A549 (cell line): Measurements from ENCODE around the gene ZNF107. TPM values are rescaled to one million over a fixed set of nuclear protein-coding genes. Genes with fewer than 3 reads are reported as not detected.

Experiments used
- ATAC-seq, 2 experiments: fragments of 200-7000 bp in 1 of 2; fragments of >200 bp in 1 of 2; cut with Nextera tagmentation in 1 of 2; cut with Tn5 transposase in 1 of 2; 3 replicates each; pipeline versions ENCODE4 v1.8.0 to v1.9.1; 2018 to 2020; ENCODE audit warnings: mild to moderate bottlenecking in 1 of 2, moderate library complexity in 1 of 2
- CTCF ChIA-PET: fragments of 300-600 bp; sonication (Branson Sonifier 250); formaldehyde crosslinking; extraction: SDS; loops from one replicate; lab custom pipeline; 2021; ENCODE audit warnings: antibody characterized with exemption, inconsistent platforms; lab: Yijun Ruan, JAX
- POLR2A ChIA-PET: fragments of 350-600 bp; formaldehyde crosslinking; extraction: SDS; loops from one replicate; lab custom pipeline; 2021; ENCODE audit warnings: antibody characterized with exemption, inconsistent platforms; lab: Yijun Ruan, JAX
- DNase-seq, 2 experiments: peaks; one replicate each; pipeline versions ENCODE4 v3.0.0 to v3.0.0-alpha.2; 2011 to 2016; ENCODE audit warnings: low read depth in 1 of 2, low spot score in 1 of 2
- FAIRE-seq: peaks from 2 replicates; lab custom pipeline; 2011; peaks lifted over from hg19 to GRCh38; lab: Jason Lieb, UNC
- H3K27ac ChIP-seq, 2 experiments: fragments of >200 bp; sonication (Bioruptor Twin); formaldehyde crosslinking; 3 replicates each; pipeline ENCODE4 v1.5.1; 2016 to 2017
- H3K4me1 ChIP-seq: fragments of >200 bp; sonication (Bioruptor Twin); formaldehyde crosslinking; 3 replicates; pipeline ENCODE4 v1.6.1; 2016
- H3K4me2 ChIP-seq: fragments of >200 bp; sonication (Bioruptor Twin); formaldehyde crosslinking; 3 replicates; pipeline ENCODE4 v1.6.1; 2016
- H3K4me3 ChIP-seq: fragments of >200 bp; sonication (Bioruptor Twin); formaldehyde crosslinking; 3 replicates; pipeline ENCODE4 v1.5.1; 2016
- H3K9me3 ChIP-seq: fragments of >200 bp; sonication (Bioruptor Twin); formaldehyde crosslinking; 3 replicates; pipeline ENCODE4 v1.6.1; 2016
- BHLHE40 ChIP-seq: IDR thresholded peaks from 2 replicates; pipeline ENCODE4 v1.6.1; 2012; ENCODE audit warnings: low read depth, low read length, inconsistent platforms
- CTCF ChIP-seq: fragments of >200 bp; sonication (Bioruptor Twin); formaldehyde crosslinking; IDR thresholded peaks from 3 replicates; pipeline ENCODE4 v1.5.1; 2016
- EHMT2 ChIP-seq: fragments of 200-600 bp; sonication (generic); IDR thresholded peaks from 2 replicates; pipeline ENCODE4 v1.6.1; 2016; ENCODE audit warnings: antibody characterized with exemption, low read depth, mild to moderate bottlenecking, moderate library complexity
- ESRRA ChIP-seq: fragments of 150-350 bp; IDR thresholded peaks from 2 replicates; pipeline ENCODE4 v1.6.1; 2014; ENCODE audit warnings: mild to moderate bottlenecking, low read length, borderline replicate concordance
- FOSL2 ChIP-seq, 2 experiments: fragments of 450-650 bp in 1 of 2; fragments of >200 bp in 1 of 2; sonication (Bioruptor Twin) in 1 of 2; formaldehyde crosslinking; IDR thresholded peaks; 2 replicates each; pipeline versions ENCODE4 v1.5.0 to v1.6.1; 2016 to 2020; ENCODE audit warnings: mild to moderate bottlenecking in 1 of 2, moderate library complexity in 1 of 2
- FOXS1 ChIP-seq: fragments of 250-450 bp; sonication (Bioruptor Pico); IDR thresholded peaks from 2 replicates; pipeline ENCODE4 v1.5.0; 2020; ENCODE audit warnings: mild to moderate bottlenecking, moderate library complexity
- HEYL ChIP-seq: fragments of 250-450 bp; sonication (Bioruptor Pico); IDR thresholded peaks from 2 replicates; pipeline ENCODE4 v1.8.0; 2021; ENCODE audit warnings: mild to moderate bottlenecking, moderate library complexity
- HMGXB4 ChIP-seq: fragments of 250-450 bp; sonication (Bioruptor Pico); IDR thresholded peaks from 2 replicates; pipeline ENCODE4 v1.5.0; 2021; ENCODE audit warnings: mild to moderate bottlenecking, moderate library complexity, borderline replicate concordance
- HOXB13 ChIP-seq: fragments of 250-450 bp; sonication (Bioruptor Pico); IDR thresholded peaks from 2 replicates; pipeline ENCODE4 v1.5.0; 2020; ENCODE audit warnings: low read depth, mild to moderate bottlenecking, moderate library complexity
- JUN ChIP-seq, 2 experiments: fragments of >200 bp; sonication (Bioruptor Twin); formaldehyde crosslinking; IDR thresholded peaks; 2 replicates in 1 of 2; 3 replicates in 1 of 2; pipeline ENCODE4 v1.6.1; 2016 to 2017
- JUNB ChIP-seq: fragments of >200 bp; sonication (Bioruptor Twin); formaldehyde crosslinking; IDR thresholded peaks from 2 replicates; pipeline ENCODE4 v1.6.1; 2016
- KDM1A ChIP-seq: fragments of 200-600 bp; sonication (generic); IDR thresholded peaks from 2 replicates; pipeline ENCODE4 v1.6.1; 2016; ENCODE audit warnings: low read depth, mild to moderate bottlenecking
- KDM5A ChIP-seq: fragments of 200-600 bp; sonication (generic); IDR thresholded peaks from 2 replicates; pipeline ENCODE4 v1.6.1; 2016; ENCODE audit warnings: antibody characterized with exemption, mild to moderate bottlenecking
- MAFK ChIP-seq: fragments of 450-650 bp; IDR thresholded peaks from 2 replicates; pipeline ENCODE4 v1.6.1; 2014; ENCODE audit not compliant: partially characterized antibody
- MYC ChIP-seq: IDR thresholded peaks from 2 replicates; pipeline ENCODE4 v1.6.1; 2012; ENCODE audit warnings: mild to moderate bottlenecking, inconsistent platforms, low read length, improper control_type of control experiment, borderline replicate concordance
- NFE2L2 ChIP-seq: fragments of 150-350 bp; conservative IDR thresholded peaks from 2 replicates; pipeline ENCODE4 v1.6.1; 2014; ENCODE audit warnings: low read length
- NPAS2 ChIP-seq: fragments of 250-450 bp; sonication (Bioruptor Pico); IDR thresholded peaks from 2 replicates; pipeline ENCODE4 v1.8.0; 2022; ENCODE audit warnings: mild to moderate bottlenecking, moderate library complexity, borderline replicate concordance
- PHF8 ChIP-seq: fragments of 200-600 bp; sonication (generic); IDR thresholded peaks from 2 replicates; pipeline ENCODE4 v1.6.1; 2016; ENCODE audit warnings: low read depth, mild to moderate bottlenecking, antibody characterized with exemption, moderate library complexity, borderline replicate concordance
- POLR2A ChIP-seq: IDR thresholded peaks from 2 replicates; pipeline ENCODE4 v1.6.1; 2012; ENCODE audit warnings: mild to moderate bottlenecking, low read length
- POLR2AphosphoS2 ChIP-seq: conservative IDR thresholded peaks from 2 replicates; pipeline ENCODE4 v1.6.1; 2012; ENCODE audit warnings: low read length, improper control_type of control experiment, inconsistent platforms
- REST ChIP-seq: fragments of 200-600 bp; sonication (generic); IDR thresholded peaks from 2 replicates; pipeline ENCODE4 v1.6.1; 2016; ENCODE audit warnings: antibody characterized with exemption, mild to moderate bottlenecking, moderate library complexity
- RFX5 ChIP-seq: fragments of 450-650 bp; IDR thresholded peaks from 2 replicates; pipeline ENCODE4 v1.7.1; 2014; ENCODE audit warnings: antibody characterized with exemption, mild to moderate bottlenecking, moderate library complexity
- TP53 ChIP-seq: fragments of 250-450 bp; sonication (Bioruptor Pico); IDR thresholded peaks from 2 replicates; pipeline ENCODE4 v1.5.0; 2021; ENCODE audit warnings: mild to moderate bottlenecking, moderate library complexity
- ZSCAN20 ChIP-seq: fragments of 250-450 bp; sonication (Bioruptor Pico); IDR thresholded peaks from 2 replicates; pipeline ENCODE4 v1.8.0; 2022; ENCODE audit warnings: mild to moderate bottlenecking, moderate library complexity
- WGBS: methylation state at CpG from one replicate; pipeline ENCODE4 v1.1.6; 2017; ENCODE audit errors: missing lambda C conversion rate; 5-methylcytosine and 5-hydroxymethylcytosine counted together
- polyA plus RNA-seq, 4 experiments: library from polyadenylated mRNA; depleted of rRNA in 3 of 4; stranded (reverse); fragments of >200 nt; fragmentation: RNase III in 1 of 4; extraction: RNeasy Plus Mini Kit Qiagen cat#74134 plus additional on column Dnase treatment in 1 of 4; gene quantifications; 2 replicates in 3 of 4; 3 replicates in 1 of 4; pipeline ENCODE4 v1.2.3, GENCODE V29; 2011 to 2017
- TF ChIP-seq, protein P1 (sequence below): IDR thresholded peaks from 2 replicates; pipeline ENCODE4 v1.6.1; 2012; ENCODE audit warnings: low read depth, borderline replicate concordance

The ZNF107 gene
- polyA plus RNA-seq, 2 of the 4 experiments (the other 2 are of a cell fraction), result 3.4 to 4.9 TPM

DNA sequence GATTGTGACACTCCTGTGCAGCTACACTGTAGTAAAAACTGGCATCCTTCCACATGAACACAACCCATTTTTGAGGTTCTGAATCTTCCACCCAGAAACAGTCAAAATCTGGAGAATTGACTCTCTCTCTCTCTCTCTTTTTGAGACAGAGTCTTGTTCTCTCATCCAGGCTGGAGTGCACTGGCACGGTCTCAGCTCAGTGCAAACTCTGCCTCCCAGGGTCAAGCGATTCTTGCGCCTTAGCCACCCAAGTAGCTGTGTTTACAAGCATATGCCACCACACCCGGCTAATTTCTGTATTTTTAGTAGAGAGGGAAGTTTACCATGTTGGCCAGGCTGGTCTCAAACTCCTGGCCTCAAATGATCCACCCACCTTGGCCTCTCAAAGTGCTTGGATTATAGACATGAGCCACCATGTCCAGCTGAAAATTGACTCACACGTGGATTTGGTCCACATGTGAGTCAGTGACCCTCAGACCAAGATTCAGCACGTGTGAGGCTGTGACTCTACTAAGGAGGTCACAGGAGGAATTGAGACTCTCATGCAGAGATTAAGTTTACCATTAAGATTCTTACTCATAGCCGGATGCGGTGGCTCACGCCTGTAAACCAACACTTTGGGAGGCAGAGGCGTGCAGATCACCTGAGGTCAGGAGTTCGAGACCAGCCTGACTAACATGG, 12.1 kb upstream of the ZNF107 start:
- DNase-seq, result no peak
- ChIA-PET CTCF (no interaction called here), POLR2A (no interaction called here)
- Histone ChIP-seq H3K4me3 (no peak overlapping the region), H3K4me2 (no peak overlapping the region), H3K9me3 (peaks cover 9% of the 10 kb centered on the region; the same call in 1 of the 3 replicates), H3K27ac (no peak overlapping the region), H3K4me1 (no peaks in the 10 kb centered on the region)
- no peak for FAIRE-seq
- TF ChIP-seq TP53 (CRISPR knock-in tag), result no peak
- TF ChIP-seq ESRRA, result no peak
- TF ChIP-seq FOSL2 (IDR thresholded peaks at IDR 0.05), result no peak
- no peak for TF ChIP-seq FOSL2 (CRISPR knock-in tag; IDR thresholded peaks at IDR 0.05)
- no peak for TF ChIP-seq FOXS1 (CRISPR knock-in tag)
- TF ChIP-seq JUNB, result no peak
- no peak for TF ChIP-seq EHMT2
- TF ChIP-seq HOXB13 (CRISPR knock-in tag), result no peak
- no peak for TF ChIP-seq NFE2L2
- TF ChIP-seq POLR2AphosphoS2, result no peak
- no peak for TF ChIP-seq POLR2A
- no peak for TF ChIP-seq KDM1A
- TF ChIP-seq HEYL (CRISPR knock-in tag), result no peak
- 35% methylated on average over 11 of the region's 11 CpGs for WGBS
- no peak for ATAC-seq

- Histone ChIP-seq H3K4me2 (no peak overlapping the region), H3K4me3 (no peak overlapping the region), H3K4me1 (no peaks in the 10 kb centered on the region), H3K9me3 (peaks cover 11% of the 10 kb centered on the region; the same call in 2 of the 3 replicates)
- DNase-seq, result no peak
- ATAC-seq, result no peak
- no peak for TF ChIP-seq JUN (IDR thresholded peaks at IDR 0.05)
- no peak for TF ChIP-seq BHLHE40
- no peak for TF ChIP-seq CTCF
- TF ChIP-seq TP53 (CRISPR knock-in tag), result no peak
- TF ChIP-seq RFX5, result no peak
- TF ChIP-seq NPAS2 (CRISPR knock-in tag), result no peak
- TF ChIP-seq MYC, result no peak
- TF ChIP-seq, protein P1, sequence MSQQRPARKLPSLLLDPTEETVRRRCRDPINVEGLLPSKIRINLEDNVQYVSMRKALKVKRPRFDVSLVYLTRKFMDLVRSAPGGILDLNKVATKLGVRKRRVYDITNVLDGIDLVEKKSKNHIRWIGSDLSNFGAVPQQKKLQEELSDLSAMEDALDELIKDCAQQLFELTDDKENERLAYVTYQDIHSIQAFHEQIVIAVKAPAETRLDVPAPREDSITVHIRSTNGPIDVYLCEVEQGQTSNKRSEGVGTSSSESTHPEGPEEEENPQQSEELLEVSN, result no peak
- no peak for TF ChIP-seq PHF8
- TF ChIP-seq MAFK, result no peak
- no peak for TF ChIP-seq HEYL (CRISPR knock-in tag)
- no peak for TF ChIP-seq HMGXB4 (CRISPR knock-in tag)
- no peak for TF ChIP-seq FOSL2 (IDR thresholded peaks at IDR 0.05)
- TF ChIP-seq FOSL2 (CRISPR knock-in tag; IDR thresholded peaks at IDR 0.05), result no peak
- no peak for TF ChIP-seq HOXB13 (CRISPR knock-in tag)
- TF ChIP-seq POLR2AphosphoS2, result no peak
- TF ChIP-seq POLR2A, result no peak
- TF ChIP-seq ZSCAN20 (CRISPR knock-in tag), result no peak
- no peak for TF ChIP-seq KDM5A
- no peak for TF ChIP-seq REST
- TF ChIP-seq, all 56 proteins: peak for 0
- 6% methylated on average over 5 of the region's 5 CpGs for WGBS
- CTCF ChIA-PET, result no interaction called here
- POLR2A ChIA-PET, result no interaction called here
- FAIRE-seq, result no peak
- H3K27ac ChIP-seq, result no peak overlapping the region
Measured at GRCh38 chr7:64654796-64655548, 11.0 kb upstream of the ZNF107 start.
